NCI-H2081 (cell line): ENCODE measurements around the gene SCNN1A.

Experiments
- DNase-seq, 2 experiments: peaks; one replicate each; lab custom pipeline; 2025; lab: John Stamatoyannopoulos, UW

The SCNN1A gene

DNA sequence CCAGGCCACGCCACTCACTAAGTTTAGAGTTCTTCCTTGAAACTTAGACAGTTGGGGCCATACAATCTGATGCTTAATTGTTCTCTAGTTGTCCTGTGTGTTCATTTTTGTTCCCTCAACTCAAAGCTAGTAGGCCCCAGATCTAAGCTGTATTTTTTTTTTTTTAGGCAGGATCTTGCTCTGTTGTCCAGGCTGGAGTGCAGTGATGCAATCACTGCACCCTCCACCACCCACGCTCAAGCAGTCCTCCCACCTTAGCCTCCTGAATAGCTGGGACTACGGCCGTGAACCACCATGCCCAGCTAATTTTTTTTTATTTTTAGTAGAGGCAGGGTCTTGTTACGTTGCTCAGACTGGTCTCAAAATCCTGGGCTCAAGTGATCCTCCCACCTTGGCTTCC is 41.0 kb downstream of the SCNN1A start:
- no peak for DNase-seq

DNA sequence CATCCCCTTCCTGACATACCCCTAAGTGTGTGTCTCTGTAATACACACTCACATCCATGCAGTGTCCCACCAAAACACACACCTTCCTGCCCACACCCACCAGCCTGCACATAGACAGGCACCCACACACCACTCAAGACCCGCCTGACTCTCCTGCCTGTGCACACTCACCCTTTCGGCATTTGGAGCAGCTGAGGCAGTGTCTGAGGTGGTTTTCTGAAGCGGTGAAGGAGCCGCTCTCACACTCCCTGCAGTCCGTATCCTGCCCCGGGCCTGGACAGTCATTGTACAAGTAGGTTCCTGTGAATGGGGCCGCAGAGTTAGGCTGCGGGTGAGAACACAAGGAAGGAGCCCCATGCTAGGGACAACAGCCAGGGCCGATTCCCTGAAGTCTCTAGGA is 41.8 kb downstream of the SCNN1A start:
- DNase-seq, result no peak

DNA sequence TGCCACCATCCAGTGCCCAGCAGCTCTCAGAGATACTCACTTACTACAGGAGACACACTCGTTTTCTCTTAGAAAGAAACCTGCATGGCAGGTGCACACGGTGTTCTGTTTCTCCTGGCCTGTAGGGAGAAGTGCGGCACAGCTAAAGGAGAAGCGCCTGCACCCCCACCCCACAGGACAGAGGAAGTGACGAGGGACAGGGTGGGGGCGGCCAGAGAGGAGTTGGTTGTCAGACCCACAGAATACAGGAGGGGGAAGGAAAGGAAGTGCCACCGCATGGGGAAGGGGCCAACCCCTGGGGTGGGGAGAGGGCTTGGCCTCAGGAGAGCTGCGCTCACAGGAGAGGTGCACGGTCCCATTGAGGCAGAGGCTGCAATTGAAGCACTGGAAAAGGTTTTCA is 42.3 kb downstream of the SCNN1A start:
- DNase-seq, result no peak

DNA sequence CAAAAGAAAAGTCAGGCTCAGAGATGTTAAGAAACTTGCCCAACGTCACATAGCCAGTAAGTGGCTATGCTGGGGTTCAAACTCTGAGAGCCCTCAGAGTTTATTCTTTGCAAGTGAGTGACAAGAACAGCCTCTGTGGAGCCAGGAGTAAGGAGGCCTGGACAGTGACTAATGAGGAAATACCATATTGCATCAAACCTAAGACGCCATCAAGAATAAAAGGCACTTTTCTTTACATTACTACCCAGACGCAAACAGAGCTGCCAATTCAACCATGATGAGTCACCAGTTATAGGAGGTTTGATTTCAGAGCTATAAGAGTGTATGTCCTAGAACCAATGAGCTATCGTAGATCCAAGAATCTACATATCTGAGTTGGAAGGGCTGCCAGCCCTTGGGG is 42.9 kb downstream of the SCNN1A start:
- no peak for DNase-seq

DNA sequence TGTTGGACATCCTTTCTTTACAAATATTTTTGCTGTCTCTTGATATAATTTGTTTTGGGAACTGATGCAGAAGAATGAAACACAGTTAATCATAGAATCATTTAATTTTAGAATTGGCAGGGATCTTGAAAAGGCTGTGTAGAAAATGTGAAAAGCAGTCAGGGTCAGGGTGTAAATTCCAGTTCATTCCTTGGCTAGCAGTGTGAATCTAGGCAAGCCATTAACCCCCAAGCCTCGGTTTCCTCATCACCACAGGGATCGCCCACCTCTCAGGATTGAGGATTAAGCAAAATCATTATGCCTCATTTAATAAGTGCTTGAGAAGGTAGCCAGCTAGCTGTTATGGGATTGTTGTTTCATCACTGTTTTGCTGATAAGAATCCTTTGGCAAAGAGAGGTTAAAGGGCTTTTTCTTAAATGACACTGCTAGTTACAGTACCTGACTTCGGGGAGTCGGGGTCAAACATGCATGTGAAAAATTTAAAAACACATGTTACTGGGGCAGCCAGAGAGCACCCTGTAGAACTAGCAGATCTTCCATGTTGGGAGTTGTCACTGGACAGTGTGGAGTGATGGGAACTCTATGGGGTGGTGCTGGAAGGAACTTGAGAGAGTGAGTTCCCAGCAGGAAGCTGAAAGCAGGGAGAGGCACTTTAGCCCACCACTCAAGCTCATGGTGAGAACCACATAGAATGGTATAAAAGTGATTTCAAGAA is 44.2 kb downstream of the SCNN1A start:
- DNase-seq, result no peak

DNA sequence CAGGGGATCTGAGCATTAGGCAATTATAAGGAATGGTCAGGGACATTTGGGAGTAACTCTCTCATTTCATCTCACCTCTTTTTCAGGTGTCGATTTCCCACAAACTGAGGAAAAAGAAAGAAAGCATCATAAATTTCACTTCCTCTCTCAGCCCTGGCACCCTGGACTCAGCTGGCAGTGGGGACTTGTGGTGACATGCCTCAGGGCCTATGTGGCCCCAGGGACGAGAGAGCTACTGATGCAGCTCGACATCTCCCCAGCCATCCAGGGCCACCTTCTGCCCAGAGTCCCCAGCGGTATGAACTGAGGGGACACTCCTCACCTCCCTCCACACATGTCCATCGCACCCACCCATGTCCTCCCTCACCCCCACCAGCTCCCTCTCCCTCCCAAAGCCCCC is 45.2 kb downstream of the SCNN1A start:
- DNase-seq, result no peak

DNA sequence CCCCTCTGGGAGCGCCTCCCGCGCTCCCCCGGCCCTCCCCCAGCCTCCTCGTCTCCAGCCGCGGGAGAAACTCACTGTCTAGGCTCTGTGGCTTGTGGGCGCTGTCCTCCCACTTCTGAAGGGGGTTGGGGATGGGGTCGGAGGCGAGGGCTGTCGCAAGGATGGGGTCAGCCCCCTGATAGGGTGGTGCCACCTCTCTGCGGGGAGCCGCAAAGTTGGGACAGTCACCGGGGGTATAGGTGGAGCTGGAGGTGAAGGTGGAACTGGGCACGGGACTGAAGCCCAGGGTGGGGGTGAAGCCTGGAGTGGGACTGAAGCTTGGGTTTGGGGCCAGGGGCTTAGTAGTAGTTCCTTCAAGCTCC is 45.7 kb downstream of the SCNN1A start:
- DNase-seq, result no peak

DNA sequence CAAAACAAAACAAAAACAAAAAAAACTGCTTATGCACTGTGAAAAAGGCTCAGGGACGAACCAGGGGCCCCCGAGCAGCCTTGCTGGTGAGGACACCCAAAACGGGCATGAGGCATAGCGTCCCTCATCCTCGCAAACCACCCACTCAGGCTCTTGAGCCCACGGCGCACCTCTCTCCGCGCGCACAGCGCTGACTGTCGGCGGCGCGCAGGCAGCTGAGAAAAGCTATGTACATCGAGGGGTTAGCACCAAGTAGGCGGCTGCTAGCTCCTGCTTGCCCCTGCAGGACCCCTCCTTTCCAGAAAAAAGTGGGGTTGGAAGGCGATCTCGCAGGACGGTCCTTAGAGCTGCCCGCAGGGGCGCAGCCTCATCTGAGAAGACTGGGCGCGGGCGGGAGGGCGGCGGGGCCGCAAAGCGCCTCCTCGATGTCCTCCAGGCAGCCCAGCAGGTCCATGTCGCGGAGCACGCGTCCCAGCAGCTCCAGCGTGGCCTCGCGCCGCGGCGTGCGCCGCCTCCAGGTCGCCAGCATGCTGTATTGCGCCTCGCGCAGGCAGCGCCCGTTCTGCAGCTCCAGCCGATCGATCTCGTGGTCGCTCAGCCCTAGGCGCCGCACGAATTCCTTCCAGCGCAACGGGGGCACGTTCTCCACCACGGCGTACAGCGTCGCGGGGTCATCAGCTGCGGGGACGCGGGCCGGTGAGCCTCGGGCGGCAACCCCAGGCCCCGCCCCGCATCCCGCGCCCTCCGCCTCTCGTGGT is 46.2 kb downstream of the SCNN1A start:
- DNase-seq, result no peak

DNA sequence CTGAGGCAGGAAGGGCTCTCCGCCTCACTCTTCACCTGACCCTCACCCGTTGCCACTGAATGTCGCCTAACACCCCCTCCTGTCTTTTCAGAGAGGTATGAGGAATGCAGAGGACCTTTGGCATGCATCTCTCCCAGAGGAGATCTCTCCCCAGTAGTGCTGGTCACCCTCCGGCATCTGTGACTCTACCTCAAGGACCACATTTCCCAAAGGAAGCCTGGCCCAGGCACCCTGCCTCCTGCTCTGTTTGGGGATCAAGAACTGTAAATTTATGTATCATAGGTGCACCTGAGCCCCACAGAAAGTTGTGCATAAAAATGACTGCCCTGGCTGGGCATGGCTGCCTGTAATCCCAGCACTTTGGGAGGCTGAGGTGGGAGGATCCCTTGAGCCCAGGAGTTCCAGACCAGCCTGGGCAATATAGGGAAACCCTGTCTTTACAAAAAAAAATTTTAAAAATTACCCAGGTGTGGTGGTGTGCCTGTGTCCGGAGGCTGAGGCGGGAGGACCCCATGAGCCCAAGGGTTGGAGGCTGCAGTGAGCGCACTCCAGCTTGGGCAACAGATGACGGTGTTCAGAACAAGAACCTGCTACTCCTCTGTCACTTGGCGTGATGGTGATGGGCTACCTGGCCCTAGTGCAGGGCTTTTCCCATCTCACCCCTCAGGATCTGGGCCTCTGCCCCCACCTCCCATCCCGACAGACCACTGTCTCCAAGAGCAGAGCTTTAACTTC is 47.2 kb downstream of the SCNN1A start:
- no peak for DNase-seq

DNA sequence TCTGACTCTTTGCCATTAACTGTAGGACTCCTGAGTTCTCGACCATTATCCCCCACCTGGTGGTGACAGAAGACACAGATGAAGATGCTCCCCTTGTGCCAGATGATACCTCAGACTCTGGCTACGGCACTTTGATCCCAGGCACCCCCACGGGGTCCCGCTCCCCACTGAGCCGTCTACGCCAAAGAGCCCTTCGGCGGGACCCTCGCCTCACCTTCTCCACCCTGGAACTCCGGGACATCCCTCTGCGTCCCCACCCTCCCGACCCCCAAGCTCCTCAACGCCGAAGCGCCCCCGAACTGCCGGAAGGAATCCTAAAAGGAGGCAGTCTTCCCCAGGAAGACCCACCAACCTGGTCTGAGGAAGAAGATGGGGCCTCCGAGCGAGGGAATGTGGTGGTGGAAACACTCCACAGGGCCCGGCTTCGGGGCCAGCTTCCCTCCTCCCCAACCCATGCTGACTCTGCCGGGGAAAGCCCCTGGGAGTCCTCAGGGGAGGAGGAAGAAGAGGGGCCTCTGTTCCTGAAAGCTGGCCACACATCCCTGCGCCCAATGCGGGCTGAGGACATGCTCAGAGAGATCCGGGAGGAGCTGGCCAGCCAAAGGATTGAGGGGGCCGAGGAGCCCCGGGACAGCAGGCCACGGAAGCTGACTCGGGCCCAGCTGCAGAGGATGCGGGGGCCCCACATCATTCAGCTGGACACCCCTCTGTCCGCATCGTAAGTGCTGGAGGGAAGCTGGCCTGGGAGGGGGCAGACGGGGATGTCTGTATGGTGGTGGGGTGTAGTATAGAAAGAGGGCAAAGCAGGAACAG is 47.9 kb downstream of the SCNN1A start:
- DNase-seq, result no peak

DNA sequence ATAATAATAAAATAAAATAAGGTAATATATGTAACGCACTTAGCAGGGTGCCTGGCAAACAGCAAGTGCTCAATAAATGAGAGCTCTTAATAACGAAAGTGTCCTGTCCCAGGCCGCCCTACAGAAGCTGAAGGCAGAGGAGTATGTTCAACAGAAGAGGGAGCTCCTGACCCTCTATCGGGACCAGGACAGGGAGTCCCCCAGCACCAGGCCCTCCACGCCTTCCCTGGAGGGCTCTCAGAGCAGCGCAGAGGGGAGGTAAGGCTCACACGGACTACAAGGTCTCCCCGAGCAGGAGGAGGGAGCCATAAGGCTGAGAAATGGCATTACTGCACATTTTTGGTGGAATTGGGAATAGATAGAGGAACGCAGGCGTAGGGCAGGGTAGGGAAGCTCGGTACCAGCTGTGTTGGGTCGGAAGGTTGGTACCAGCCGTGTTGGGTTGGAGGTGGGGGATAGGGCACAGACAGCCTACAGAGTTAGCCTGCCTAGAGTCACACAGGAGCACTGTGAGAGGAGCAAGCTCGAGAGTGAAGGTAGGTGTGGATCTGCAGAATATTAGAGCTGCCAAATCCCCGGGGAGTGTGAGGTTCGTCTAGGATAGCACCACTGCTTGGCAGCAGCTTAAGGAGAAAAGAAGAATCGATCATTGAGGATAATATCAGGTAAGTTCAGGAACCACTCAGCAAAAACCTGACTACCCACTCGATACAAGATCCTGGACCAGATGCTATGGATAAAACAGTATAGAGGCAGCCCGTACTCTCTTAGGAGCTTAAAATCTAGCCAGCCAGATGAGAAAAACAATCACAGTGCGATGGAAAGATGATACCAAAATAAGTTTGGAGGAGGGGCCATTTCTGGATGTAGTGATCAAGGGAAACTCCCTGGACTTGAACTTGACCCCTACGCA is 48.8 kb downstream of the SCNN1A start:
- DNase-seq, result peak; percentile 12 to 32

DNA sequence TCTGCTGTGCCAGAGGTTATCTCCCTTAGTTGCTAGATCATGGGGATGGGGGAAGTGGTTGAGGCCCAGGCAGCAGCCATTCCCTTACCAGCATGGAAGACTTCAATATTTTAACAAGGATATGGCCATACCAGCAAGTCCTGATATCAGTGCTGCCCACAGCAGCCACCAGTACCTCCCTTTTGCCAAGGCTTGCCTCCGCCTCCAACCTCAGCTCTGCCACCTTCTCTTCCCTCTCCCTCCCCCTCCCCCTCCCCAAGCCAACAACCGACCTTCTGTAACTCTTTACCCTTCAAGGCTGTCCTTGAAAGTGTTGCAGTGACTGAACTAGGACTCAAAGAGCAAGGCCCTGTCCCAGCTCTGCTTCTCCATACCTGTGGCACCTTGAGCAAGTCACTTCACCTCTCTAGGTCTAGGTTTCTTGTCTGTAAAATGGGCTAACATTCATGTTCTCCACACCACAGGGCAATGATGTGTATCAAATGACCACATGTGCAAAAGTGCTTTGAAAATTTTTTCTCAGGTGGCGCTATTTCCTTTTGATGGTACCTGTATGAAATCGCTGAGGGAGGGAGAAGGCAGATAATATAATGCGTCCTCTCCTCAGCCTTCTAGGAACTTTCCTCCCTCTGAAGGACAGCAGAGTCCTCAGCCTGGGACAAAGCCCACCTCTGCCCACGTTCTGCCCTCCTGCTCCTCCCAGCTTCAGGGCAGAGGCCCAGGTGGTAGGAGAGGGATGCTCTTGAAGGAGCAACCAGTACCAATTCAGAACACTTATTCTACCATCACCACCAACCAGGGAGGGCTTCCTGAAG is 50.2 kb downstream of the SCNN1A start:
- DNase-seq, result no peak

DNA sequence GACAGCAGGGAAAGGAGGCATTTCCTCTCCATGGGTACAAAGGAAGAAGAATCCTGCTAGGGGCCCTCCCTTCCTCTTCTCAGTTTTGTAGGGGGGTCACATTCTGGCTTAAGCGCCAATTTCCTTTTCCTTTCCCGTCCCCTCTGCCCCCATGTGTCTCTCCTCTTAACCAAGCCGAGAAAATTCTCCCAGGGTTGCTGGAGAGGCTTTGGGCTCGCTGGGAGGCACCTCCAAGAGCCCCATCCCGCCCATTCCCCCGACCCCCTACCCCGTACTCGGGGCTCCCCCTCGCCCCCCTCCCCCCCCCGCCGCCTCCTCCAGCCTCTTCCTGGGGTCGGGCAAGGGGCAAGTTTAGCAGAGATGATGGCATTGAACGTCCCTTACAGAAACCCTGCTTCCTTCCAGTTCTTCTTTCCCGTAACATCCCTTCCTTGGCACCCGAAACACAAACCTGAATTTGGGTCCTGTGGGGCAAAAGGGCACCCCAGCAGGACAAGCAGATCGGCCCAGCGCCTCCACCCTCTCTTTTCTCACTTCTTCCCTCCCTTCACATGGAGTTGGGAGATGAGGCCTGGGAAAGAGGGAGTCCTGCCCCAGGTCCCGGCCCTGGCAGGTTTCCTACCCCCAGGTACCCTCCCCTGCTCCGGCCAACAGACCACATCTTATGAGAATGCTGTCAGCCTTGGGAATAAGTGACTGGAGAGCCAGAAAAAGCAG is 51.2 kb downstream of the SCNN1A start:
- no peak for DNase-seq

DNA sequence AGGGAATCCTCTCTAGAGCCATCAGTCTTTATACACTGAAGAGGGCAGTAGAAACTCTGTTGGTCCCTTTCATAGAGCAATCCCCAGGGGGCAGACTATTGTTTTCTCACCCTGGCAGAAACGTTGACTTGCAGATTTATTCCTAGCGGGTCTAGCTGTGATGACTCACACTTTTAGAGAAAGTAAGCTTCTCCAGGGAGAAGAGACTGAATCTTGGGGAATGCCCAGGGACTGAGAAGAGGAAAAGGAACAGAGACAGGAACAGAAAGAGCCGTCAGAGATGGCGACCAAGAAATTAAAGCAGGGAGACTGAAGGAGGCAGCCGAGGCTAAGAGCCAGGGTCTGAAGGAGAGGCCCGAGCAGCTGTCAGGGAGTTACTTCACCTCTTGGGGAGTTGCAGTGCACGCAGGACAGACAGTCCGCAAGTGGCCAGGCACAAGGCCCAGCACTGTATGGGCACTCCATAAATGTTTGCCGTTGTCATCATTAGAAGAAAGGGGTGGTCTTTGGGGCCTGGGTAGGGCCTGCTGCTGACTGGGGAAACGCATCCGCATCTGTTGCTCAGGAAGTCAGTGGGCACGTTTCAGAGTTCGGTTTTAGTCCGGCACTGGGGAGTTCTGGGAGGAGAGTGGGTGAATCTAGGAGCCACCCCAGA is 51.9 kb downstream of the SCNN1A start:
- DNase-seq, result peak; percentile 18 to 49

DNA sequence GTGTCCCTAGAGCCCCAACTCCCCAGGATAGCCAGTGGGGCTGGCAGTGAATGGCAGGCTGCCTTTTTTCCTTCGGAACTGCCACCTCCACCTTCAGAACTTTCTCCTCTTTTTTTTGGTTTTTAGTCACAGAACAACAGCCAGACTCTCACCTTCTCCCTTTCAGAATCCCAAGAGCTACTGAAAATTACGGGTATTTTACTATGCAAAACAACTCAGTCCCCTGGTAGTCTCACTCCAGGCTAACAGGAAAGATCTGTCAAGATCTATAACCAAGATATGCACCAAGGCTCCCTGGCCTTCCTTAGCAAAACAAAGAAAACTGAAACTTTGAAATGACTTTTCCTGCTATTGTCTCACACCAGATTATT is 52.4 kb downstream of the SCNN1A start:
- no peak for DNase-seq

DNA sequence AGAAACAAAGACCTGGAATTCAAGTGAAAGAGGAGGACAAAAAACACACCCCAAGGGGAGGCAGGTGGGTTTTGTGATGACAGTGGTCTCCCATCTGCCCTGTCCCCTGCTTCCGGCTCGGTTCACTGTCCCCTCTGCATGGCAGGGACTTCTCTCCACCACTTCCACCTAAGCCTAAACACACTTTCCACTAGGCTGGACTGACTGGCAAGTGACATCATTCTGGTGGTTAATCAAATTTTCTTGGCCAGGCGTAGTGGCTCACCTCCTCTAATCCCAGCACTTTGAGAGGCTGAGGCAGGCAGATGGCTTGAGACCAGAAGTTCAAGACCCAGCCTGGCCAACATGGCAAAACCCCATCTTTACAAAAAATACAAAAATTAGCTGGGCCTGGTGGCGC is 53.0 kb downstream of the SCNN1A start:
- DNase-seq, result no peak

DNA sequence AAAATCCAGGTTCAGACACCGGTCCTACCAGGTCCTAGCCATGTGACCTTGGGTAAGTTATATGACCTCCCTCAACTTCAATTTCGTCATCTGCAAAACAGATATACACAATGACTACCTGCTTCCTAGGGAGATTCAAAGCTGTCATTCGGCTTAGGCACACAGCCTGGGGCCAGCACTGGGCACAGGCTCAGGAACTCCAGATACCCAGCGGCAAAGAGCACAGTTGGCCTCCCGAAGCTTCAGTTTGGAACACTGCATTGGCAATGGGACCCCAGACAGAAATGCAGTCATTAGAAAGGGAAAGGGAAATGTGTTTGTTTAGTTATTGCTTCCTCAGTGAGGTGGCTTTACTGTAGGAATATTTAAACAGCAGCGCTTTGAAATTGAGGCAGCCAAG is 53.5 kb downstream of the SCNN1A start:
- peak; percentile 43 to 54 for DNase-seq

DNA sequence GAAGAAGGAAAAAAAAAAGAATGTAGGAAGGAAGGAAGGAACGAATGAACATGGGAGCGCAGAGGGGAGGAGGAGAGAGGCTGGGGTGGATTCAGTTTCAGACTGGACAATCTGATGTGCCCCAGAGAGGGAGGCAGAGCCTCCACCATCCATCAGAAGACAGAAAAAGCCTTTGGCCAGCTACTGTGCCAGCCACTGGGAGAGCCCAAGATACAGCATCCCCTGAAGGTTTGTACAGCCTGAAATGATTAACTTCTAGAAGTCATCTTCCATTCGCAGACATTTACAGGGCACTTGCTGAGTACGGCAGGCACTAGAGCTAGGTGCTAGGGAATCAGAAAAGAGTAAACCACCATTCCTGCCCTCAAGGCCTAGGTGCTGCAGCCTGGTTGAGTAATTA is 55.9 kb downstream of the SCNN1A start:
- DNase-seq, result no peak

DNA sequence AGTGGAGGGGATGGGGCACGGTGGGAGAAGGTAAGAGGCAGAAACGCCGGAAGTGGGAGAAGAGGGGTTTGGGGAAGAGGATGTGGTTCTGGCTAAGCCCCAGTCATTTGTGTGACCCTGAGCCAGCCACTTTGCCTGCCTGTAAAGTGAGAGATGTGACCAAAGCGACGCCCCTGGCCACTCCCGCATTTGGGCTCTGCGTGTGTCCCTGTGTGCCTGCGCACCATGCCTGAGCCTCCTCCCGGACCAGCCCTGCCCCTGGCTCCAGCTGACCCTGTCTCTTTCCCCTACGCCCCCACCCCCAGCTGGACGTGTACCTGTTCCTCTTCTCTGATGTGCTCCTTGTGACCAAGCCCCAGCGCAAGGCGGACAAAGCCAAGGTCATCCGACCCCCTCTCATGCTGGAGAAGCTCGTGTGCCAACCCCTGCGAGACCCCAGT is 56.9 kb downstream of the SCNN1A start:
- no peak for DNase-seq
